NT2/D1 (cell line): Measurements from ENCODE around the gene SLC39A11.
"Not testable (repeated sequence)": the region's sequence is repeated elsewhere in the genome, so short reads cannot be mapped to it uniquely, and the experiment has no call there.

Experiments used
- DNase-seq: peaks from one replicate; pipeline ENCODE4 v3.0.0-alpha.2; 2011; ENCODE audit warnings: low read depth, low spot score
- H3K27me3 ChIP-seq: 2 replicates; pipeline ENCODE4 v1.6.0; 2011; ENCODE audit warnings: mild to moderate bottlenecking; ENCODE audit not compliant: insufficient read length, insufficient read depth
- H3K36me3 ChIP-seq: 2 replicates; pipeline ENCODE4 v1.6.1; 2011; ENCODE audit warnings: mild to moderate bottlenecking, low read length, mixed read lengths; ENCODE audit not compliant: insufficient read depth, insufficient read length
- H3K4me1 ChIP-seq: 2 replicates; pipeline ENCODE4 v1.5.1; 2011; ENCODE audit not compliant: insufficient read depth, insufficient read length
- H3K4me3 ChIP-seq: 2 replicates; pipeline ENCODE4 v1.5.1; 2011; ENCODE audit warnings: low read depth; ENCODE audit not compliant: insufficient read length
- H3K9ac ChIP-seq: 2 replicates; pipeline ENCODE4 v1.6.0; 2011; ENCODE audit warnings: low read depth; ENCODE audit not compliant: insufficient read length
- H3K9me3 ChIP-seq: 2 replicates; pipeline ENCODE4 v1.5.1; 2011; ENCODE audit warnings: mild to moderate bottlenecking, low read length; ENCODE audit not compliant: insufficient read depth
- SUZ12 ChIP-seq: IDR thresholded peaks from 2 replicates; pipeline ENCODE4 v1.6.1; 2011; ENCODE audit not compliant: insufficient read length, insufficient read depth; ENCODE audit errors: extremely low read depth
- YY1 ChIP-seq: IDR thresholded peaks from 2 replicates; pipeline ENCODE4 v1.6.1; 2011; ENCODE audit not compliant: insufficient read length, insufficient read depth
- ZNF274 ChIP-seq: IDR thresholded peaks from 2 replicates; pipeline ENCODE4 v1.6.1; 2011; ENCODE audit warnings: mild to moderate bottlenecking, low read depth, low read length

SLC39A11 gene

GRCh38 chr17:72788950-72789585 lies 303.4 kb downstream of the SLC39A11 start:
- Histone ChIP-seq H3K9ac (no peak overlapping the region), H3K27me3 (no peaks in the 10 kb centered on the region), H3K4me1 (peaks cover 4% of the 10 kb centered on the region), H3K36me3 (no peaks in the 10 kb centered on the region), H3K4me3 (no peak overlapping the region), H3K9me3 (peaks cover 33% of the 10 kb centered on the region; the same call in 1 of the 2 replicates)
- no peak for TF ChIP-seq YY1
- no peak for TF ChIP-seq ZNF274
- TF ChIP-seq SUZ12 = no peak
- DNase-seq = peak; percentile 8

- Histone ChIP-seq H3K9ac (no peak overlapping the region), H3K9me3 (peaks cover 7% of the 10 kb centered on the region; the same call in 1 of the 2 replicates), H3K4me1 (peaks cover 4% of the 10 kb centered on the region), H3K36me3 (no peaks in the 10 kb centered on the region), H3K4me3 (no peak overlapping the region), H3K27me3 (no peaks in the 10 kb centered on the region)
- TF ChIP-seq ZNF274 (no peak), SUZ12 (no peak)
- DNase-seq = no peak
Measured at GRCh38 chr17:72786209-72786608, 306.3 kb downstream of the SLC39A11 start.

GRCh38 chr17:72782985-72783701 lies 309.3 kb downstream of the SLC39A11 start:
- Histone ChIP-seq H3K36me3 (no peaks in the 10 kb centered on the region), H3K9me3 (no peaks in the 10 kb centered on the region), H3K9ac (no peak overlapping the region), H3K27me3 (no peaks in the 10 kb centered on the region), H3K4me1 (no peaks in the 10 kb centered on the region), H3K4me3 (no peak overlapping the region)
- DNase-seq = peak; percentile 6
- TF ChIP-seq SUZ12 (no peak), YY1 (no peak), ZNF274 (no peak)

- H3K4me3 ChIP-seq, H3K27me3 ChIP-seq, H3K36me3 ChIP-seq, H3K9ac ChIP-seq, H3K4me1 ChIP-seq, H3K9me3 ChIP-seq, DNase-seq: not testable (repeated sequence)
Measured at GRCh38 chr17:72782437-72782836, 310.1 kb downstream of the SLC39A11 start.

GRCh38 chr17:72778169-72779151 lies 314.0 kb downstream of the SLC39A11 start:
- Histone ChIP-seq H3K27me3 (no peaks in the 10 kb centered on the region), H3K4me1 (peaks cover 4% of the 10 kb centered on the region), H3K4me3 (no peak overlapping the region), H3K9ac (no peak overlapping the region), H3K36me3 (no peaks in the 10 kb centered on the region), H3K9me3 (no peaks in the 10 kb centered on the region)
- TF ChIP-seq SUZ12 (no peak), YY1 (no peak), ZNF274 (no peak)
- no peak for DNase-seq

GRCh38 chr17:72775919-72776318 lies 316.6 kb downstream of the SLC39A11 start:
- Histone ChIP-seq H3K36me3 (no peaks in the 10 kb centered on the region), H3K4me3 (no peak overlapping the region), H3K9me3 (no peaks in the 10 kb centered on the region), H3K4me1 (peaks cover 4% of the 10 kb centered on the region), H3K27me3 (no peaks in the 10 kb centered on the region), H3K9ac (no peak overlapping the region)
- no peak for TF ChIP-seq ZNF274
- DNase-seq = no peak

- Histone ChIP-seq H3K4me3 (no peak overlapping the region), H3K27me3 (no peaks in the 10 kb centered on the region), H3K9me3 (peaks cover 5% of the 10 kb centered on the region; the same call in 1 of the 2 replicates), H3K36me3 (no peaks in the 10 kb centered on the region), H3K4me1 (peaks cover 4% of the 10 kb centered on the region), H3K9ac (no peak overlapping the region)
- no peak for TF ChIP-seq ZNF274
- TF ChIP-seq YY1 = no peak
- TF ChIP-seq SUZ12 = no peak
- no peak for DNase-seq
Measured at GRCh38 chr17:72775237-72775636, 317.3 kb downstream of the SLC39A11 start.
